ENCODE results near the gene PRPF40A. TPM values are rescaled to one million over a fixed set of nuclear protein-coding genes. Genes with fewer than 3 reads are reported as not detected.

Gene PRPF40A
- total RNA-seq, 2 donors from 2014 or later = 190 to 222 TPM

GRCh38 chr2:152607793-152608300 lies 109.4 kb downstream of the PRPF40A start:
- H3K4me3 ChIP-seq (ENCODE audit: low read length) = no peak overlapping the region
- H3K9me3 ChIP-seq (ENCODE audit: control insufficient read depth, low read length) = no peaks in the 10 kb centered on the region
- peaks cover 25% of the 10 kb centered on the region for H3K36me3 ChIP-seq (ENCODE audit: control insufficient read depth, insufficient read depth, low read length)
- no peak overlapping the region for H3K27ac ChIP-seq (ENCODE audit: low read depth, low read length)
- Mint-ChIP-seq H3K9me3 (no peaks in the 10 kb centered on the region), H3K4me3 (no peak overlapping the region), H3K36me3 (ENCODE audit: low read depth) (peaks cover 18% of the 10 kb centered on the region), H3K27me3 (ENCODE audit: insufficient read depth) (no peaks in the 10 kb centered on the region), H3K27ac (no peak overlapping the region), H3K4me1 (peaks cover 2% of the 10 kb centered on the region)
- no peaks in the 10 kb centered on the region for H3K4me1 ChIP-seq (ENCODE audit: control insufficient read depth, insufficient read depth, low read length)
- no peak overlapping the region for H3K9ac ChIP-seq (ENCODE audit: extremely low read depth, low read length, poor library complexity, severe bottlenecking)
- 88 to 97% methylated on average over 5 to 7 of the region's 7 CpGs for WGBS, 2 experiments (ENCODE audit: insufficient coverage in 1 of 2, insufficient read length in 1 of 2)
- TF ChIP-seq, protein P1, sequence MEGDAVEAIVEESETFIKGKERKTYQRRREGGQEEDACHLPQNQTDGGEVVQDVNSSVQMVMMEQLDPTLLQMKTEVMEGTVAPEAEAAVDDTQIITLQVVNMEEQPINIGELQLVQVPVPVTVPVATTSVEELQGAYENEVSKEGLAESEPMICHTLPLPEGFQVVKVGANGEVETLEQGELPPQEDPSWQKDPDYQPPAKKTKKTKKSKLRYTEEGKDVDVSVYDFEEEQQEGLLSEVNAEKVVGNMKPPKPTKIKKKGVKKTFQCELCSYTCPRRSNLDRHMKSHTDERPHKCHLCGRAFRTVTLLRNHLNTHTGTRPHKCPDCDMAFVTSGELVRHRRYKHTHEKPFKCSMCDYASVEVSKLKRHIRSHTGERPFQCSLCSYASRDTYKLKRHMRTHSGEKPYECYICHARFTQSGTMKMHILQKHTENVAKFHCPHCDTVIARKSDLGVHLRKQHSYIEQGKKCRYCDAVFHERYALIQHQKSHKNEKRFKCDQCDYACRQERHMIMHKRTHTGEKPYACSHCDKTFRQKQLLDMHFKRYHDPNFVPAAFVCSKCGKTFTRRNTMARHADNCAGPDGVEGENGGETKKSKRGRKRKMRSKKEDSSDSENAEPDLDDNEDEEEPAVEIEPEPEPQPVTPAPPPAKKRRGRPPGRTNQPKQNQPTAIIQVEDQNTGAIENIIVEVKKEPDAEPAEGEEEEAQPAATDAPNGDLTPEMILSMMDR (conservative IDR thresholded peaks at IDR 0.05) = no peak
- DNase-seq = no peak
- no peaks in the 10 kb centered on the region for H3K27me3 ChIP-seq (ENCODE audit: control insufficient read depth, insufficient read depth, low read length, poor library complexity, severe bottlenecking)

- Mint-ChIP-seq H3K4me1 (no peaks in the 10 kb centered on the region), H3K27me3 (ENCODE audit: insufficient read depth) (no peaks in the 10 kb centered on the region), H3K9me3 (no peaks in the 10 kb centered on the region), H3K27ac (no peak overlapping the region), H3K4me3 (no peak overlapping the region), H3K36me3 (ENCODE audit: low read depth) (peaks cover 16% of the 10 kb centered on the region)
- no peaks in the 10 kb centered on the region for H3K27me3 ChIP-seq (ENCODE audit: control insufficient read depth, insufficient read depth, low read length, poor library complexity, severe bottlenecking)
- TF ChIP-seq, protein P1 (conservative IDR thresholded peaks at IDR 0.05) = no peak
- no peak overlapping the region for H3K4me3 ChIP-seq (ENCODE audit: low read length)
- H3K9ac ChIP-seq (ENCODE audit: extremely low read depth, low read length, poor library complexity, severe bottlenecking) = no peak overlapping the region
- DNase-seq = no peak
- no peaks in the 10 kb centered on the region for H3K4me1 ChIP-seq (ENCODE audit: control insufficient read depth, insufficient read depth, low read length)
- H3K36me3 ChIP-seq (ENCODE audit: control insufficient read depth, insufficient read depth, low read length) = peaks cover 25% of the 10 kb centered on the region
- H3K27ac ChIP-seq (ENCODE audit: low read depth, low read length) = no peak overlapping the region
- H3K9me3 ChIP-seq (ENCODE audit: control insufficient read depth, low read length) = no peaks in the 10 kb centered on the region
- WGBS, 2 experiments (ENCODE audit: insufficient coverage in 1 of 2, insufficient read length in 1 of 2) = 88 to 93% methylated on average over 1 to 2 of the region's 2 CpGs
Observed at GRCh38 chr2:152606941-152607340, 110.3 kb downstream of the PRPF40A start.

- Histone ChIP-seq H3K4me1 (ENCODE audit: control insufficient read depth, insufficient read depth, low read length) (no peaks in the 10 kb centered on the region), H3K27me3 (ENCODE audit: control insufficient read depth, insufficient read depth, low read length, poor library complexity, severe bottlenecking) (no peaks in the 10 kb centered on the region), H3K9ac (ENCODE audit: extremely low read depth, low read length, poor library complexity, severe bottlenecking) (no peak overlapping the region), H3K4me3 (ENCODE audit: low read length) (no peak overlapping the region), H3K27ac (ENCODE audit: low read depth, low read length) (no peak overlapping the region), H3K9me3 (ENCODE audit: control insufficient read depth, low read length) (no peaks in the 10 kb centered on the region), H3K36me3 (ENCODE audit: control insufficient read depth, insufficient read depth, low read length) (peaks cover 20% of the 10 kb centered on the region)
- H3K27me3 Mint-ChIP-seq (ENCODE audit: insufficient read depth) = no peaks in the 10 kb centered on the region
- peaks cover 11% of the 10 kb centered on the region for H3K36me3 Mint-ChIP-seq (ENCODE audit: low read depth)
- no peaks in the 10 kb centered on the region for H3K9me3 Mint-ChIP-seq
- H3K4me3 Mint-ChIP-seq = no peak overlapping the region
- WGBS, 2 experiments (ENCODE audit: insufficient coverage in 1 of 2, insufficient read length in 1 of 2) = 95% methylated on average over 1 of the region's 1 CpG; no CpG with 5 or more reads in 1 of the 2 experiments
- H3K27ac Mint-ChIP-seq = no peak overlapping the region
- no peaks in the 10 kb centered on the region for H3K4me1 Mint-ChIP-seq
- TF ChIP-seq, protein P1 (conservative IDR thresholded peaks at IDR 0.05) = no peak
- DNase-seq = no peak
Observed at GRCh38 chr2:152606081-152606480, 111.2 kb downstream of the PRPF40A start.

All from endodermal cell (in vitro differentiated cells).